ENCODE measurements around the gene SLC24A3.

The SLC24A3 gene

DNA sequence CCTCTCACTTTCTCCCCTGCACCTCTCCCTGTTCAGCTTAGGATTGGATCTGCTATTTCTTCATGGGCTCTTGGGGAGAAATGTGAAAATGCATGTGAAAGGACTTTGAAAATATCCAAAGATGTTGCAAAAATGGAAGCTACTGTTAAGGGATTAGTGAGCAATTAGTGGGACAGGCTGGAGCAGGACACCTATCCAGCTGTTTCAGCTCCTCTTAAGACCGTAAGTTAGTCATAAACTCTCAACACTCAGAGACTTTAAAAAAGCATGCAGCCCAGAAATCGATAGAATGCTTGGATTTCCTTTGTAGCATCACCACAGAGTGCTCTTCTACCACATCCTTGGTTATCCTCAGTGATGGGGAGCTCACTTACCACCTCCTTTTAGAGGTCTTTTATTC is 88.7 kb downstream of the SLC24A3 start:
- in situ Hi-C loops (cut with MboI; ENCODE audit: low sequenced_read_pairs), result no loop called here

GRCh38 chr20:19301843-19302242 is 89.4 kb downstream of the SLC24A3 start:
- in situ Hi-C loops (cut with MboI; ENCODE audit: low sequenced_read_pairs), result no loop called here

GRCh38 chr20:19302714-19303113 is 90.3 kb downstream of the SLC24A3 start:
- in situ Hi-C loops (cut with MboI; ENCODE audit: low sequenced_read_pairs), result no loop called here

DNA sequence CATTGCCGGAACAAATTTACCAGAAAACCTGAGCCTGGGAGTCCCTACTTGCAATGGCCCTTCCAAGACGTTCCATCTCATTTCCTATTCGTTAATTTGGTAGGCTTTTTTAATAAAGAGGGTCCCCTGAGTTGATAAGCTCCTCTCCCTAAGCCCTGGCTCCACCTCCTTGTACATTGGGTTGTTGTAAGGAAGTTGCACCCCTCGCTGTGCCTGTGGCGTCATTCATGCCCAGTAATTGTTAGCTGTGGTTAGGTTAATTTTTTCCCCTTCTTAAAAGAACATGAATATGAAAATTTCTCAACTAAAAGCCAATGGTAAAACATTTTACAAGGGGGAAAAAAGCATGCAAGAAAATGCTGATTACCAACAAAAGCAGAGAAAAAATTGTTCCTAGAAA is 91.9 kb downstream of the SLC24A3 start:
- in situ Hi-C loops (cut with MboI; ENCODE audit: low sequenced_read_pairs), result no loop called here

- in situ Hi-C loops (cut with MboI; ENCODE audit: low sequenced_read_pairs), result no loop called here
Observed at GRCh38 chr20:19304886-19305415, 92.5 kb downstream of the SLC24A3 start.

GRCh38 chr20:19308146-19308545 is 95.7 kb downstream of the SLC24A3 start:
- in situ Hi-C loops (cut with MboI; ENCODE audit: low sequenced_read_pairs), result no loop called here

GRCh38 chr20:19310541-19310940 is 98.1 kb downstream of the SLC24A3 start:
- in situ Hi-C loops (cut with MboI; ENCODE audit: low sequenced_read_pairs), result no loop called here

- in situ Hi-C loops (cut with MboI; ENCODE audit: low sequenced_read_pairs), result no loop called here
Observed at GRCh38 chr20:19313342-19314069, 101.1 kb downstream of the SLC24A3 start.

DNA sequence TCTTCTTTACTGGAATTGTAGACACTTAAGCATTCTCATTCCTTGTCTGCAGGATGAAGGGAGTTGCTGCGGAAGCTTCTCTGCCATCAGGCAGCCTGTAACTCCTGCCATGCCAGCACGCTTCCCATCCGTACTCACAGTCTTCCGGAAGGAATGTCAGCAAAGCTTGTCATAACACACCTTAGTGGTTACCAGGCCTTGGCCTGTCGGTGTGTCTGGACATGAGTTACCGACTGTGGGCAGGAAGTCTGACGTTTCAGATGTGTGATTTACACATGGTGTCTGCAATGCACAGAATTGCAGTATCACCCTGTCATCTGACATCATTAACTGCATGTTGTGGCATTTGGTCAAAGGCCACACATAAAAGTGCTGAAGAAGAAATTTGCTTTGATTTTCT is 102.2 kb downstream of the SLC24A3 start:
- in situ Hi-C loops (cut with MboI; ENCODE audit: low sequenced_read_pairs), result no loop called here

GRCh38 chr20:19317237-19318069 is 105.0 kb downstream of the SLC24A3 start:
- in situ Hi-C loops (cut with MboI; ENCODE audit: low sequenced_read_pairs), result no loop called here

GRCh38 chr20:19318610-19319009 is 106.2 kb downstream of the SLC24A3 start:
- in situ Hi-C loops (cut with MboI; ENCODE audit: low sequenced_read_pairs), result no loop called here

GRCh38 chr20:19320005-19320404 is 107.6 kb downstream of the SLC24A3 start:
- in situ Hi-C loops (cut with MboI; ENCODE audit: low sequenced_read_pairs), result no loop called here

- in situ Hi-C loops (cut with MboI; ENCODE audit: low sequenced_read_pairs), result no loop called here
Observed at GRCh38 chr20:19321176-19321575, 108.7 kb downstream of the SLC24A3 start.

- in situ Hi-C loops (cut with MboI; ENCODE audit: low sequenced_read_pairs), result no loop called here
Observed at GRCh38 chr20:19322061-19322985, 109.9 kb downstream of the SLC24A3 start.

GRCh38 chr20:19327401-19327800 is 115.0 kb downstream of the SLC24A3 start:
- in situ Hi-C loops (cut with MboI; ENCODE audit: low sequenced_read_pairs), result no loop called here

DNA sequence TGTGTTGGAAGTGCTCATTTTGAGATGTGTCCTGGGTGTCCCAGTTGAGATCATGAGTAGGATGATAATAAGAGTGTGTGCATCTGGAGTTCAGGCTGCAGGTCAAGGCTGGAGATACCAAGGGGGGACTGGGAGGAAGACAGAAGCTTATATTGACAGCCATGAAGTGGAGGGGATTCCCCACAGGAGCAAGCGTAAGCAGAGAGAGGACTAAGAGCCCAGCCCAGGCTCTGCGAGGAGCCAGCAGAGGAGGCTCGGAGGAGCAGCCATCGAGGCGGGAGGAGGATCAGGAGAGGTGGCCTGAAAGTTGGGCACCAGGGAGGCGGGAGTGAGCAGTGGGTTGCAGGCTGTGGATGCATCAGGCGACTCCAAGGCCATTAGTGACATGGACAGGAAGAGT is 116.2 kb downstream of the SLC24A3 start:
- in situ Hi-C loops (cut with MboI; ENCODE audit: low sequenced_read_pairs), result no loop called here

DNA sequence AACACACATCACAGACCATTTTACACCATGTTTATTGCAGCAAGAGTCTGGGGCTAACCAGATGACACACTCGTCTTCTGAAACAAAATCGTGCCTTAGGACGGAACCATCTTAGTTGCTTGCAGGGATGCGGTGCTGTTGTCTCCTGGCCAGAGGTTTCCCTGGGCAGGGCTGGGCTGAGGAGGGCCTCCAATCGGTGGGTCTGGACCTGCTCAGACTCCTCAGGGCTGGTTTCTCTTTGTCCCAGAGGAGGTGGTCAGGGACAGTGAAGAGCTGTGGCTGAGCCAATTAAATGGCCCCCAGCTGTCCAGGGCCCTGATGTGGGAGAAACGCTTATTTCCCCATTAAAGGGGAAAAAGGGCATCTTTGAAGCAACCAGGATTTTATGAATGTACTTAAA is 117.6 kb downstream of the SLC24A3 start:
- in situ Hi-C loops (cut with MboI; ENCODE audit: low sequenced_read_pairs), result no loop called here

- in situ Hi-C loops (cut with MboI; ENCODE audit: low sequenced_read_pairs), result no loop called here
Observed at GRCh38 chr20:19330731-19331130, 118.3 kb downstream of the SLC24A3 start.

DNA sequence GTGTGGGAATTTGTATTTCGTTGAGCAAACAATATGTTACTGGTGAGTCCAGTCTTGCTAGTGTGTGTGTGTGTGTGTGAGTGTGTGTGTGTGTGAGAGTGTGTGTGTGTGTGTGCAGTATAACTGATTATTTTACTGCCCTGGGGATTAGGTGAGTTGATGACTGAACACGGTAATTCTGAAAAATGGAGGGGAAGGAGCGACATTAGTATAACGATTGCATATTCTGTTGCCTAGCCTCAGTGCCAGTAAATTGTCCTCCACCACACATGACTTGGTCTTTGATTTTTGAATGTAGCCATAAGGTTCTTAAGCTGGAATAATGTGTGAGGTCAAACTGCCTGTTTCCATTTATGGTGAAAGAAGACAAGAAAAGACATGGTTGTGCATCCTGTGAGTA is 121.1 kb downstream of the SLC24A3 start:
- in situ Hi-C loops (cut with MboI; ENCODE audit: low sequenced_read_pairs), result no loop called here

GRCh38 chr20:19335341-19335740 is 122.9 kb downstream of the SLC24A3 start:
- in situ Hi-C loops (cut with MboI; ENCODE audit: low sequenced_read_pairs), result no loop called here

DNA sequence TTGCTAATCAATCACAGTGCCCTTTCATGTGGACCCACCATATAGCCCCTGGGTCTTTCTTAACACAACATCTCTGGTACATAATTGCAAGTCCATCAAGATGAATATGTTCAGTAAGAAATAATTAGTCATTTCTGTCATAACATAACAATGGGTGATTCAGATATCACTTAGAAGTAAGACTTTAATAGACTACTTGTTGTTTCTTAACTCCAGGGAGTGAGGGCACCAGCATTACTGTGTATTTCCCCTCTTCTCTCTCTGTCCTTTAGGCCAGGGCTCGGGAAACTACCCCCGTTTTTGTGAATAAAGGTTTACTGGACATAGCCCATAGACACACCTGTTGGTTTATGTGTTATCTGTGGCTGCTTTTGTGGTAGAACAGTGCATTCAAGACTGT is 123.5 kb downstream of the SLC24A3 start:
- in situ Hi-C loops (cut with MboI; ENCODE audit: low sequenced_read_pairs), result no loop called here
